WTC11 (cell line): ENCODE data around the gene BICDL2. TPM values are rescaled to one million over a fixed set of nuclear protein-coding genes. Genes with fewer than 3 reads are reported as not detected.

Experiments
- ATAC-seq: fragments of 200-7000 bp; cut with Tn5 transposase; 2 replicates; pipeline ENCODE4 v1.10.0; 2021; ENCODE audit warnings: mild to moderate bottlenecking, moderate library complexity
- CTCF ChIA-PET: fragments of 300-600 bp; sonication (Branson Sonifier 250); formaldehyde crosslinking; loops from one replicate; lab custom pipeline; 2021; ENCODE audit warnings: antibody characterized with exemption; lab: Charles Lee
- POLR2A ChIA-PET: fragments of 350-600 bp; sonication (Branson Sonifier 250); formaldehyde crosslinking; loops from one replicate; lab custom pipeline; 2021; ENCODE audit warnings: antibody characterized with exemption; lab: Charles Lee
- DNase-seq: peaks from one replicate; pipeline ENCODE4 v3.0.0; 2021; ENCODE audit warnings: low spot score
- H3K27ac Mint-ChIP-seq: 2 replicates; pipeline ENCODE4 v1.8.0; 2021; ENCODE audit warnings: mixed read lengths
- H3K27me3 Mint-ChIP-seq: 2 replicates; pipeline ENCODE4 v1.8.0; 2021; ENCODE audit warnings: low read depth, mild to moderate bottlenecking, moderate library complexity, mixed read lengths
- H3K36me3 Mint-ChIP-seq: 2 replicates; pipeline ENCODE4 v1.8.0; 2021; ENCODE audit warnings: mixed read lengths
- H3K4me1 Mint-ChIP-seq: 2 replicates; pipeline ENCODE4 v1.8.0; 2022; ENCODE audit warnings: mixed read lengths
- H3K4me3 Mint-ChIP-seq: 2 replicates; pipeline ENCODE4 v1.8.0; 2021; ENCODE audit warnings: mild to moderate bottlenecking, moderate library complexity, mixed read lengths
- H3K9me3 Mint-ChIP-seq: 2 replicates; pipeline ENCODE4 v1.8.0; 2021; ENCODE audit warnings: mixed read lengths
- ATF2 ChIP-seq: sonication (generic); formaldehyde crosslinking; IDR thresholded peaks from 2 replicates; pipeline ENCODE4 v1.8.1; 2022; ENCODE audit warnings: low read depth, missing genetic modification reagents, borderline replicate concordance
- CTCF ChIP-seq: fragments of 200-600 bp; IDR thresholded peaks from 2 replicates; pipeline ENCODE4 v1.8.0; 2022; ENCODE audit warnings: antibody characterized with exemption
- E2F1 ChIP-seq: sonication (generic); formaldehyde crosslinking; IDR thresholded peaks from 2 replicates; pipeline ENCODE4 v1.8.0; 2022; ENCODE audit warnings: mild to moderate bottlenecking, missing genetic modification reagents
- FOXJ3 ChIP-seq: sonication (generic); formaldehyde crosslinking; IDR thresholded peaks from 2 replicates; pipeline ENCODE4 v1.9.0; 2021; ENCODE audit warnings: missing genetic modification reagents, mild to moderate bottlenecking, borderline replicate concordance
- FOXK1 ChIP-seq: sonication (generic); formaldehyde crosslinking; IDR thresholded peaks from 2 replicates; pipeline ENCODE4 v1.8.0; 2022; ENCODE audit warnings: mild to moderate bottlenecking, moderate library complexity, missing genetic modification reagents
- JAZF1 ChIP-seq: fragments of 250-450 bp; sonication (Bioruptor Pico); IDR thresholded peaks from 2 replicates; pipeline ENCODE4 v1.9.0; 2021; ENCODE audit warnings: moderate library complexity, mild to moderate bottlenecking, inconsistent platforms
- JUN ChIP-seq: sonication (generic); formaldehyde crosslinking; IDR thresholded peaks from 2 replicates; pipeline ENCODE4 v1.8.0; 2023; ENCODE audit warnings: mild to moderate bottlenecking, missing genetic modification reagents
- KAT7 ChIP-seq: sonication (generic); formaldehyde crosslinking; IDR thresholded peaks from 2 replicates; pipeline ENCODE4 v1.8.1; 2023; ENCODE audit warnings: missing genetic modification reagents, mild to moderate bottlenecking, borderline replicate concordance
- MXD4 ChIP-seq: fragments of 250-450 bp; sonication (Bioruptor Pico); IDR thresholded peaks from 2 replicates; pipeline ENCODE4 v1.8.0; 2021; ENCODE audit warnings: mild to moderate bottlenecking, moderate library complexity, borderline replicate concordance
- MYBL2 ChIP-seq: sonication (generic); formaldehyde crosslinking; IDR thresholded peaks from 2 replicates; pipeline ENCODE4 v1.8.1; 2023; ENCODE audit warnings: mild to moderate bottlenecking, moderate library complexity, missing genetic modification reagents
- NFE2L1 ChIP-seq: sonication (generic); formaldehyde crosslinking; IDR thresholded peaks from 2 replicates; pipeline ENCODE4 v1.8.1; 2023; ENCODE audit warnings: missing genetic modification reagents
- PREB ChIP-seq: sonication (generic); formaldehyde crosslinking; IDR thresholded peaks from 2 replicates; pipeline ENCODE4 v1.8.1; 2022; ENCODE audit warnings: mild to moderate bottlenecking, missing genetic modification reagents, moderate library complexity, borderline replicate concordance
- SOX15 ChIP-seq: fragments of 250-450 bp; sonication (Bioruptor Pico); IDR thresholded peaks from 2 replicates; pipeline ENCODE4 v1.9.0; 2021; ENCODE audit warnings: mild to moderate bottlenecking
- TCF7 ChIP-seq: sonication (generic); formaldehyde crosslinking; IDR thresholded peaks from 2 replicates; pipeline ENCODE4 v1.8.0; 2022; ENCODE audit warnings: mild to moderate bottlenecking, low read depth, missing genetic modification reagents, moderate library complexity
- ZNF532 ChIP-seq: fragments of 250-450 bp; sonication (Bioruptor Pico); IDR thresholded peaks from 2 replicates; pipeline ENCODE4 v1.9.0; 2021; ENCODE audit warnings: mild to moderate bottlenecking, borderline replicate concordance
- total RNA-seq: library from RNA; stranded (reverse); gene quantifications from 3 replicates; pipeline ENCODE4 v1.2.3, GENCODE V29; 2021
- TF ChIP-seq, protein P1 (sequence below): sonication (generic); formaldehyde crosslinking; IDR thresholded peaks from 2 replicates; pipeline ENCODE4 v1.8.1; 2023; ENCODE audit warnings: mild to moderate bottlenecking, moderate library complexity, missing genetic modification reagents
- TF ChIP-seq, protein P2 (sequence below): fragments of 250-450 bp; sonication (Bioruptor Pico); IDR thresholded peaks from 2 replicates; pipeline ENCODE4 v1.9.0; 2021; ENCODE audit warnings: mild to moderate bottlenecking

Gene BICDL2
- total RNA-seq, 1 experiment from 2014 or later = 28.2 TPM

DNA sequence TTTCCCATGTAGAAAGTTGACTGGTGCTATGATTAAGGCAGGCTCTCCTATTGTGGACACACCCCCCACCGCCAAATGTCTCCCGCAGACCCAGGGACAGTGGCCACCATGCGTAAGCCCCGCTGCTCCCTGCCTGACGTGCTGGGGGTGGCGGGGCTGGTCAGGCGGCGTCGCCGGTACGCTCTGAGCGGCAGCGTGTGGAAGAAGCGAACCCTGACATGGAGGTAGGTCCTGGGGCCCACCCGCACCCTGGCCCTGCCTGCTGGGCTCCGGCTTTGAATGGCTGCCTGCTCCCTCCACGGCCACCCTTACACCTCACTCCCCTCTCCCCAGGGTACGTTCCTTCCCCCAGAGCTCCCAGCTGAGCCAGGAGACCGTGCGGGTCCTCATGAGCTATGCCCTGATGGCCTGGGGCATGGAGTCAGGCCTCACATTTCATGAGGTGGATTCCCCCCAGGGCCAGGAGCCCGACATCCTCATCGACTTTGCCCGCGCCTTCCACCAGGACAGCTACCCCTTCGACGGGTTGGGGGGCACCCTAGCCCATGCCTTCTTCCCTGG, 13.3 kb upstream of the BICDL2 start:
- DNase-seq = no peak
- Mint-ChIP-seq H3K27ac (no peak overlapping the region), H3K9me3 (0 out of 2 replicates have a peak, but pooled peaks cover 6% of the 10 kb centered on the region), H3K27me3 (peaks cover 28% of the 10 kb centered on the region), H3K4me3 (no peak overlapping the region), H3K36me3 (peaks cover 18% of the 10 kb centered on the region), H3K4me1 (peaks cover 14% of the 10 kb centered on the region; the same call in 1 of the 2 replicates)
- ChIA-PET CTCF (interaction anchor here (0.7 to 5.8 kb wide), 3 partner anchors 9 to 22 kb away, joined by 7 to 86 read pairs (median 59); no protein-coding TSS in a partner anchor), POLR2A (no interaction called here)
- TF ChIP-seq E2F1 (CRISPR knock-in tag) (no peak), TCF7 (CRISPR knock-in tag) (no peak), JAZF1 (CRISPR knock-in tag) (no peak), MYBL2 (no peak), NFE2L1 (CRISPR knock-in tag) (no peak), SOX15 (no peak), MXD4 (CRISPR knock-in tag) (no peak), ATF2 (CRISPR knock-in tag) (no peak), FOXK1 (CRISPR knock-in tag) (no peak), CTCF (no peak), ZNF532 (CRISPR knock-in tag) (no peak), PREB (no peak), KAT7 (CRISPR knock-in tag) (no peak), FOXJ3 (CRISPR knock-in tag) (no peak), JUN (CRISPR knock-in tag) (no peak)
- TF ChIP-seq, protein P1, sequence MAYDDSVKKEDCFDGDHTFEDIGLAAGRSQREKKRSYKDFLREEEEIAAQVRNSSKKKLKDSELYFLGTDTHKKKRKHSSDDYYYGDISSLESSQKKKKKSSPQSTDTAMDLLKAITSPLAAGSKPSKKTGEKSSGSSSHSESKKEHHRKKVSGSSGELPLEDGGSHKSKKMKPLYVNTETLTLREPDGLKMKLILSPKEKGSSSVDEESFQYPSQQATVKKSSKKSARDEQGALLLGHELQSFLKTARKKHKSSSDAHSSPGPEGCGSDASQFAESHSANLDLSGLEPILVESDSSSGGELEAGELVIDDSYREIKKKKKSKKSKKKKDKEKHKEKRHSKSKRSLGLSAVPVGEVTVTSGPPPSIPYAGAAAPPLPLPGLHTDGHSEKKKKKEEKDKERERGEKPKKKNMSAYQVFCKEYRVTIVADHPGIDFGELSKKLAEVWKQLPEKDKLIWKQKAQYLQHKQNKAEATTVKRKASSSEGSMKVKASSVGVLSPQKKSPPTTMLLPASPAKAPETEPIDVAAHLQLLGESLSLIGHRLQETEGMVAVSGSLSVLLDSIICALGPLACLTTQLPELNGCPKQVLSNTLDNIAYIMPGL (CRISPR knock-in tag) = no peak
- TF ChIP-seq, protein P2, sequence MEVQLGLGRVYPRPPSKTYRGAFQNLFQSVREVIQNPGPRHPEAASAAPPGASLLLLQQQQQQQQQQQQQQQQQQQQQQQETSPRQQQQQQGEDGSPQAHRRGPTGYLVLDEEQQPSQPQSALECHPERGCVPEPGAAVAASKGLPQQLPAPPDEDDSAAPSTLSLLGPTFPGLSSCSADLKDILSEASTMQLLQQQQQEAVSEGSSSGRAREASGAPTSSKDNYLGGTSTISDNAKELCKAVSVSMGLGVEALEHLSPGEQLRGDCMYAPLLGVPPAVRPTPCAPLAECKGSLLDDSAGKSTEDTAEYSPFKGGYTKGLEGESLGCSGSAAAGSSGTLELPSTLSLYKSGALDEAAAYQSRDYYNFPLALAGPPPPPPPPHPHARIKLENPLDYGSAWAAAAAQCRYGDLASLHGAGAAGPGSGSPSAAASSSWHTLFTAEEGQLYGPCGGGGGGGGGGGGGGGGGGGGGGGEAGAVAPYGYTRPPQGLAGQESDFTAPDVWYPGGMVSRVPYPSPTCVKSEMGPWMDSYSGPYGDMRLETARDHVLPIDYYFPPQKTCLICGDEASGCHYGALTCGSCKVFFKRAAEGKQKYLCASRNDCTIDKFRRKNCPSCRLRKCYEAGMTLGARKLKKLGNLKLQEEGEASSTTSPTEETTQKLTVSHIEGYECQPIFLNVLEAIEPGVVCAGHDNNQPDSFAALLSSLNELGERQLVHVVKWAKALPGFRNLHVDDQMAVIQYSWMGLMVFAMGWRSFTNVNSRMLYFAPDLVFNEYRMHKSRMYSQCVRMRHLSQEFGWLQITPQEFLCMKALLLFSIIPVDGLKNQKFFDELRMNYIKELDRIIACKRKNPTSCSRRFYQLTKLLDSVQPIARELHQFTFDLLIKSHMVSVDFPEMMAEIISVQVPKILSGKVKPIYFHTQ (CRISPR knock-in tag) = no peak
- no peak for ATAC-seq
